Heart left ventricle (tissue), 16 donors: Measurements from ENCODE around the gene DMD. TPM values are rescaled to one million over a fixed set of nuclear protein-coding genes. Genes with fewer than 3 reads are reported as not detected.

Source experiments
- ATAC-seq, 4 donors: fragments of 200-7000 bp; cut with Tn5 transposase; one replicate each; pipeline ENCODE4 v1.9.1; 2020 to 2022; ENCODE audit warnings: moderate library complexity in 4 of 4, mild to moderate bottlenecking in 3 of 4, moderate number of reproducible peaks in 1 of 4
- DNase-seq, 5 donors: peaks; one replicate each; pipeline ENCODE4 v3.0.0-alpha.2; 2020
- H3K27ac ChIP-seq, 12 donors: fragments of 200-600 bp; sonication (generic) in 4 of 12; one replicate each; pipeline versions ENCODE4 v1.5.0 to v1.8.0; 2016 to 2022; ENCODE audit warnings: mild to moderate bottlenecking in 2 of 12
- H3K27me3 ChIP-seq, 9 donors: fragments of 200-600 bp; sonication (generic) in 2 of 9; one replicate each; pipeline versions ENCODE4 v1.5.1 to v1.8.0; 2016 to 2022; ENCODE audit warnings: mild to moderate bottlenecking in 3 of 9
- H3K36me3 ChIP-seq, 9 donors: fragments of 200-600 bp; sonication (generic) in 2 of 9; one replicate each; pipeline versions ENCODE4 v1.5.0 to v1.8.0; 2018 to 2022; ENCODE audit warnings: mild to moderate bottlenecking in 2 of 9
- H3K4me1 ChIP-seq, 12 donors: fragments of 200-600 bp; sonication (generic) in 4 of 12; one replicate each; pipeline versions ENCODE4 v1.5.0 to v1.8.0; 2016 to 2022; ENCODE audit warnings: mild to moderate bottlenecking in 3 of 12
- H3K4me3 ChIP-seq, 12 donors: fragments of 200-600 bp; sonication (generic) in 4 of 12; one replicate each; pipeline versions ENCODE4 v1.5.0 to v1.8.0; 2017 to 2022; ENCODE audit warnings: mild to moderate bottlenecking in 9 of 12, moderate library complexity in 4 of 12
- H3K9me3 ChIP-seq, 12 donors: fragments of 200-600 bp; sonication (generic) in 4 of 12; one replicate each; pipeline versions ENCODE4 v1.5.0 to v1.8.0; 2016 to 2022; ENCODE audit warnings: mild to moderate bottlenecking in 1 of 12
- POLR2A ChIP-seq, 2 donors: fragments of 450-650 bp; IDR thresholded peaks; one replicate each; pipeline ENCODE4 v1.6.1; 2017; ENCODE audit warnings: antibody characterized with exemption in 2 of 2, mild to moderate bottlenecking in 2 of 2, moderate library complexity in 2 of 2
- WGBS, 4 donors: extraction: QIAGEN DNeasy Blood & Tissue Kit in 2 of 4; methylation state at CpG; one replicate each; pipeline versions ENCODE4 v1.1.5 to v1.1.7; 2013 to 2018; 5-methylcytosine and 5-hydroxymethylcytosine counted together
- intact Hi-C, 10 donors: fragments of 100-400 bp; cut with DNase I; formaldehyde crosslinking; loops; one replicate each; pipeline versions ENCODE4 v1.11.1 to v1.14.2; 2022
- polyA plus RNA-seq, 2 donors: library from polyadenylated mRNA; stranded (reverse); fragments of 200-250 nt; gene quantifications; one replicate each; pipeline ENCODE4 v1.2.3, GENCODE V29; 2013
- total RNA-seq, 9 donors: library from RNA; depleted of rRNA in 2 of 9; stranded (reverse); fragments of >200 nt in 2 of 9; fragmentation: NEBNext Ultra II Directional in 3 of 9; extraction: Animal tissue kit (Norgen Biotek cat#: 25700) in 3 of 9; gene quantifications; one replicate each; pipeline versions ENCODE4 v1.1.0 to v1.2.4, GENCODE V29; 2016 to 2023
- TF ChIP-seq, protein P1 (sequence below), 12 donors: fragments of 200-600 bp; sonication (generic) in 4 of 12; IDR thresholded peaks; one replicate each; pipeline versions ENCODE4 v1.5.0 to v1.8.0; 2018 to 2022; ENCODE audit warnings: antibody characterized with exemption in 12 of 12, mild to moderate bottlenecking in 5 of 12
- donor health status: ischemic (EF 13 %, LVEDD 7.1; RV severe dilation, severe dysfunction).
- donor health status: healthy with polysubstance abuse.
- donor health status: DM: no; HTN: yes; CAD: no.
- donor health status: DM: no; HTN: no; CAD: no.
- donor health status: ischemic (EF 25% LVEDD 6.9; RV normal size, moderate dysfunction).
- donor health status: ischemic (EF 25% LVEDD 5.7; RV mildly dilated, moderate dysfunction).
- donor health status: healthy.
- donor health status: DM: yes; HTN: yes; CAD: no.
- donor health status: ischemic (EF 35%, LVEDD 5.7; RV mildly dilated, moderate dysfunction).
- donor health status: nonischemic (EF 11% LVEDD 7.7; RV severe dilation, severe dysfunction).
- donor health status: DM: yes; HTN: yes; CAD: no.
- donor health status: PGD.
- donor health status: ischemic (EF 29% LVEDD 5.4; RV normal size, mild dysfunction).
- donor health status: nonischemic (EF 23%, LVEDD 6.1; RV moderate dilation, normal function).

Gene DMD
- total and polyA plus RNA-seq, 11 donors, result 34.7 to 236 (median 162) TPM

DNA sequence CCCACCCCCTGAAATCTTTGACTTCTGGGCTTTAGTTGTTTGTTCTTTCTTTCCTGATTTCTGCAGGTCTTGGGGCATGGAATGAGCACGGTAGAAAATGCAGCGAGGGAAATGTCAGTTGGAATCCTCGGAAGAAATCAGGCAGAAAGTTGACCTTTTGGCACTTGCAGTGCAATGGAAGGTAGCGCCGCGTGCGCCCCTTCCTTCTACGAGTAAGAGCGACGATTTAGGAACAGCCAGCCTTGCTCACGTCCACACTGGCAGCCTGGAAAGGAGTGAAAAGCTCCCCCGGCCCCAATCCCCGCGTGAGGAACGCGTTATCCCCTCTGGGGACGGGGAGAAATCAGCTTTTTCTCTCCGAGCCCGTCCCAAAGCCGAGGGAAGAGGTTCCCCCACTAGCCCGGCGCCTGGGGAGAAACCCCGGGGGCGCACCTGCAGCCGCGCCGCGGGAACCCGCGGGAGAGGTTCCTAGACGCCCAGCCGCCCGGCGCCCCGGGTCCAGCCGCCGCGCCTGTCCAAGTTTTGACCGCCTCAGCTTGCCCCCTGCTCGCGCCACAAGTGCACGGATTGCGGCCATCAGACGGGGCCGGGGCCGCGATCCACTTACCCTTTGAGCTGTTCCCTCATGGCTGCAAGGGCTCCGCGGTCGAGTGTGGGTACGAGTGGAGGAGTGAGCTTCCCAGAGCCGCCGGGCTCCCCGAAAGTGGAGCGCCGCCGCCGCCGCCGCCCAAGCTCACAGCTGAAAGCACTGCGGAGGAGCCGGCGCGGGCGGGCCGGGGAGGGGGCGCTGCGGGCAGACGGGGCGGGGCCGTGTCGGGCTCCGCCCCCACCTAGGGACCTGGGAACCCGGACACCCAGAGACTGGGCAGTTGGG is 1944.9 kb downstream of the DMD start:
- ATAC-seq (peak; percentile 79 to 93 (median 91)), DNase-seq (peak; percentile 50 to 78 (median 63))
- Histone ChIP-seq H3K36me3 (no peaks in the 10 kb centered on the region), H3K4me1 (peaks cover 0 to 7% (median 0%) of the 10 kb centered on the region in 12 donors), H3K27me3 (peaks cover 0 to 9% (median 0%) of the 10 kb centered on the region in 9 donors), H3K27ac (peak overlapping the region in 11 of 12 donors; percentile 34 to 81 (median 70)), H3K4me3 (peak overlapping the region; percentile 39 to 90 (median 69)), H3K9me3 (no peaks in the 10 kb centered on the region)
- peak in 1 of 2 donors; percentile 44 for TF ChIP-seq POLR2A (IDR thresholded peaks at IDR 0.05)
- TF ChIP-seq, protein P1, sequence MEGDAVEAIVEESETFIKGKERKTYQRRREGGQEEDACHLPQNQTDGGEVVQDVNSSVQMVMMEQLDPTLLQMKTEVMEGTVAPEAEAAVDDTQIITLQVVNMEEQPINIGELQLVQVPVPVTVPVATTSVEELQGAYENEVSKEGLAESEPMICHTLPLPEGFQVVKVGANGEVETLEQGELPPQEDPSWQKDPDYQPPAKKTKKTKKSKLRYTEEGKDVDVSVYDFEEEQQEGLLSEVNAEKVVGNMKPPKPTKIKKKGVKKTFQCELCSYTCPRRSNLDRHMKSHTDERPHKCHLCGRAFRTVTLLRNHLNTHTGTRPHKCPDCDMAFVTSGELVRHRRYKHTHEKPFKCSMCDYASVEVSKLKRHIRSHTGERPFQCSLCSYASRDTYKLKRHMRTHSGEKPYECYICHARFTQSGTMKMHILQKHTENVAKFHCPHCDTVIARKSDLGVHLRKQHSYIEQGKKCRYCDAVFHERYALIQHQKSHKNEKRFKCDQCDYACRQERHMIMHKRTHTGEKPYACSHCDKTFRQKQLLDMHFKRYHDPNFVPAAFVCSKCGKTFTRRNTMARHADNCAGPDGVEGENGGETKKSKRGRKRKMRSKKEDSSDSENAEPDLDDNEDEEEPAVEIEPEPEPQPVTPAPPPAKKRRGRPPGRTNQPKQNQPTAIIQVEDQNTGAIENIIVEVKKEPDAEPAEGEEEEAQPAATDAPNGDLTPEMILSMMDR (IDR thresholded peaks at IDR 0.05), result no peak
- WGBS, 4 donors, result 0 to 35% (median 9%) methylated on average over 38 to 74 of the region's 74 CpGs
- intact Hi-C loops, result loop anchor here in 3 of 10 donors (5.0 to 10.0 kb wide), 3 partner anchors 52 to 391 kb away; no protein-coding TSS in a partner anchor

DNA sequence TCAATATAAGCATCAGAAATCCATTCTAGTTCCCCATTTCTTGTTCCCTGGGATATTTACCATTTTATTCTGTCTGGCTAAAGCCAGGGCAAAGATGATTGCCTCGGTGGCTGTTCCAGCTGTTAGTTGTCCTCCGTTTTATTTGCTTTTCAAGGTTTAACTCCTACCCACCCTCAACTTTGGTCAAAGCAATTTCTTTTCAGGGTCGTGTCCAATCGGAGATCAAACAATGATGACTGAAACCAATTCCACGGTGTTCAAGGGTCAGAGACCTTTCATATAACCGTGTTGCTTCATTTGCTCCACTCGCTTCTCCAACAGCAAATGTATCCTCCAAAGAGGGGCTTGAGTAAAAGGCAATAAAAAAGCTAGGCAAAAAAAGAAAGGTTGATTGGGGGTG is 1946.0 kb downstream of the DMD start:
- Histone ChIP-seq H3K27ac (peak overlapping the region in 1 of 12 donors; percentile 24), H3K4me1 (peaks cover 0 to 7% (median 0%) of the 10 kb centered on the region in 12 donors), H3K27me3 (peaks cover 0 to 9% (median 0%) of the 10 kb centered on the region in 9 donors), H3K36me3 (no peaks in the 10 kb centered on the region), H3K4me3 (peak overlapping the region in 9 of 12 donors; percentile 48 to 90 (median 72)), H3K9me3 (no peaks in the 10 kb centered on the region)
- ATAC-seq (no peak), DNase-seq (no peak)
- TF ChIP-seq, protein P1 (IDR thresholded peaks at IDR 0.05), result no peak
- no peak for TF ChIP-seq POLR2A (IDR thresholded peaks at IDR 0.05)
- intact Hi-C loops, result loop anchor here in 3 of 10 donors (5.0 to 10.0 kb wide), 3 partner anchors 51 to 392 kb away; no protein-coding TSS in a partner anchor
- 39 to 57% (median 46%) methylated on average over 7 of the region's 7 CpGs for WGBS, 4 donors

DNA sequence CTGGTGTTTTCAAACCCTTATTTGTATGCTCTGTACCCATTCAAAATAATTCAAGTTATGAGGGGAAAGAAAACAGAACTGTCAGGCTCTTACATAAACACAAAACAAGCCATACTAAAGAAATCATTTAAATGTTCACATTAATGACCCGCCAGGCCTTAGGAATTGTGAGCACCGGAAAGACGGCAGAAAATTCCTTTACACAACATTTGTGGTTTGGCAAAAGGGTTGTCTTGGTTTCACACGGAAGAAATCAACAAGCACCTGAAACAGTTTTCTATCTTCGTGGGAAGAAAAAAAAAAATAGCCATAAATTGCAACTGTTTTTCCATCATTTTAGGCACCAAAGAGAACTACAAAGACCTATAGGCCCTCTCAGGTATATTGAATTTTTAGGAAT is 1951.0 kb downstream of the DMD start:
- no peak overlapping the region for H3K27ac ChIP-seq

More for the DNA sequence above, 1951.0 kb downstream of the DMD start:
- intact Hi-C loops, result loop anchor here in 2 of 10 donors (10.0 kb wide), 2 partner anchors 46 to 164 kb away; no protein-coding TSS in a partner anchor
- no peaks in the 10 kb centered on the region for H3K9me3 ChIP-seq
- WGBS, 4 donors, result 68 to 90% (median 82%) methylated on average over 5 of the region's 5 CpGs
- DNase-seq (no peak), ATAC-seq (no peak)
- peaks cover 0 to 3% (median 0%) of the 10 kb centered on the region in 12 donors for H3K4me1 ChIP-seq
- TF ChIP-seq, protein P1 (IDR thresholded peaks at IDR 0.05), result no peak
- no peak for TF ChIP-seq POLR2A (IDR thresholded peaks at IDR 0.05)
- peaks cover 0 to 13% (median 0%) of the 10 kb centered on the region in 9 donors for H3K36me3 ChIP-seq
- no peak overlapping the region for H3K4me3 ChIP-seq
- H3K27me3 ChIP-seq, result peaks cover 0 to 2% (median 0%) of the 10 kb centered on the region in 9 donors
